Urothelium cell line (cell line): ENCODE measurements around the gene USH2A.

Experiments
- DNase-seq: peaks from one replicate; pipeline ENCODE4 v3.0.0; 2011; ENCODE audit warnings: low spot score, mixed read lengths
- FAIRE-seq: peaks from 2 replicates; lab custom pipeline; 2011; peaks lifted over from hg19 to GRCh38; lab: Jason Lieb, UNC

USH2A gene

GRCh38 chr1:215824245-215824644, 599.0 kb downstream of the USH2A start:
- FAIRE-seq (no peak), DNase-seq (no peak)

GRCh38 chr1:215819114-215819513, 604.1 kb downstream of the USH2A start:
- no peak for FAIRE-seq

GRCh38 chr1:215807911-215808436, 615.3 kb downstream of the USH2A start:
- FAIRE-seq (no peak), DNase-seq (no peak)

More at GRCh38 chr1:215819114-215819513, 604.1 kb downstream of the USH2A start:
- no peak for DNase-seq

- FAIRE-seq = no peak
Measured at GRCh38 chr1:215807218-215807617, 616.0 kb downstream of the USH2A start.

GRCh38 chr1:215797859-215798258, 625.4 kb downstream of the USH2A start:
- no peak for FAIRE-seq
- DNase-seq = no peak

More at GRCh38 chr1:215807218-215807617, 616.0 kb downstream of the USH2A start:
- DNase-seq = no peak

GRCh38 chr1:215794156-215794555, 629.1 kb downstream of the USH2A start:
- no peak for FAIRE-seq
- no peak for DNase-seq

GRCh38 chr1:215793180-215793579, 630.1 kb downstream of the USH2A start:
- FAIRE-seq = no peak
- DNase-seq = peak; percentile 16

GRCh38 chr1:215792446-215792845, 630.8 kb downstream of the USH2A start:
- FAIRE-seq = no peak
- no peak for DNase-seq

GRCh38 chr1:215789981-215790380, 633.3 kb downstream of the USH2A start:
- no peak for DNase-seq
- FAIRE-seq = no peak

- no peak for DNase-seq
- no peak for FAIRE-seq
Measured at GRCh38 chr1:215786997-215787396, 636.3 kb downstream of the USH2A start.

- no peak for FAIRE-seq
- DNase-seq = no peak
Measured at GRCh38 chr1:215780641-215781040, 642.6 kb downstream of the USH2A start.

GRCh38 chr1:215780139-215780538, 643.1 kb downstream of the USH2A start:
- DNase-seq = no peak

GRCh38 chr1:215779729-215780128, 643.5 kb downstream of the USH2A start:
- FAIRE-seq = no peak
- DNase-seq = no peak

More at GRCh38 chr1:215780139-215780538, 643.1 kb downstream of the USH2A start:
- FAIRE-seq = no peak

- DNase-seq = no peak
- FAIRE-seq = no peak
Measured at GRCh38 chr1:215777370-215777925, 645.8 kb downstream of the USH2A start.

- FAIRE-seq (no peak), DNase-seq (no peak)
Measured at GRCh38 chr1:215776336-215776735, 646.9 kb downstream of the USH2A start.

GRCh38 chr1:215772151-215772550, 651.1 kb downstream of the USH2A start:
- DNase-seq = no peak
- no peak for FAIRE-seq

GRCh38 chr1:215768303-215768702, 654.9 kb downstream of the USH2A start:
- DNase-seq (no peak), FAIRE-seq (no peak)

- FAIRE-seq (no peak), DNase-seq (no peak)
Measured at GRCh38 chr1:215767761-215768160, 655.5 kb downstream of the USH2A start.

- no peak for DNase-seq
- FAIRE-seq = no peak
Measured at GRCh38 chr1:215766521-215766920, 656.7 kb downstream of the USH2A start.

- FAIRE-seq = no peak
- no peak for DNase-seq
Measured at GRCh38 chr1:215765833-215766232, 657.4 kb downstream of the USH2A start.

- FAIRE-seq (no peak), DNase-seq (no peak)
Measured at GRCh38 chr1:215761446-215761845, 661.8 kb downstream of the USH2A start.

GRCh38 chr1:215754112-215754511, 669.1 kb downstream of the USH2A start:
- DNase-seq (no peak), FAIRE-seq (no peak)

GRCh38 chr1:215749414-215749813, 673.8 kb downstream of the USH2A start:
- FAIRE-seq = peak; percentile 27
- DNase-seq = peak; percentile 33
